CD14-positive monocyte (primary cell): ENCODE measurements around the gene EDIL3. TPM values are rescaled to one million over a fixed set of nuclear protein-coding genes. Genes with fewer than 3 reads are reported as not detected.

Experiments used
- DNase-seq, 3 donors: peaks; one replicate each; pipeline ENCODE4 v3.0.0-alpha.2; 2011 to 2022
- H2AFZ ChIP-seq: 2 replicates; pipeline ENCODE4 v1.6.0; 2012; ENCODE audit warnings: mild to moderate bottlenecking, low read depth, low read length, inconsistent platforms; ENCODE audit not compliant: insufficient read depth, poor library complexity, severe bottlenecking
- H3K27ac ChIP-seq, 2 donors: 1 replicate in 1 of 2; 2 replicates in 1 of 2; pipeline ENCODE4 v1.5.1; 2012 to 2013; ENCODE audit warnings: low read length in 2 of 2, control low read depth in 1 of 2, inconsistent platforms in 1 of 2, low read depth in 1 of 2, mild to moderate bottlenecking in 1 of 2
- H3K27me3 ChIP-seq, 2 donors: one replicate each; pipeline versions ENCODE4 v1.6.0 to v1.6.1; 2011 to 2013; ENCODE audit warnings: low read length in 2 of 2; ENCODE audit not compliant: control insufficient read depth in 2 of 2, insufficient read depth in 2 of 2
- H3K36me3 ChIP-seq, 2 donors: replicated peaks in 1 of 2; 1 replicate in 1 of 2; 2 replicates in 1 of 2; pipeline versions ENCODE4 v1.5.1 to v1.6.1; 2012 to 2013; ENCODE audit warnings: low read length in 2 of 2, control low read depth in 1 of 2, inconsistent platforms in 1 of 2, mild to moderate bottlenecking in 1 of 2; ENCODE audit not compliant: insufficient read depth in 2 of 2, control insufficient read depth in 1 of 2
- H3K4me1 ChIP-seq, 2 donors: 1 replicate in 1 of 2; 2 replicates in 1 of 2; pipeline versions ENCODE4 v1.5.1 to v1.6.1; 2012 to 2013; ENCODE audit warnings: low read length in 2 of 2, control low read depth in 1 of 2, inconsistent platforms in 1 of 2, mild to moderate bottlenecking in 1 of 2, moderate library complexity in 1 of 2; ENCODE audit not compliant: insufficient read depth in 2 of 2, control insufficient read depth in 1 of 2
- H3K4me2 ChIP-seq: replicated peaks from 2 replicates; pipeline ENCODE3; 2012; ENCODE audit warnings: low read length, moderate library complexity, mild to moderate bottlenecking; ENCODE audit not compliant: poor library complexity, severe bottlenecking; ENCODE audit errors: extremely low read depth
- H3K4me3 ChIP-seq, 3 experiments: fragments of 200-600 bp in 1 of 3; sonication (generic) in 1 of 3; replicated peaks in 1 of 3; 1 replicate in 2 of 3; 2 replicates in 1 of 3; pipeline ENCODE4 v1.5.1; 2011 to 2013; ENCODE audit warnings: low read length in 3 of 3, mild to moderate bottlenecking in 3 of 3, control low read depth in 2 of 3, low read depth in 2 of 3, inconsistent platforms in 1 of 3, moderate library complexity in 1 of 3
- H3K79me2 ChIP-seq: 2 replicates; pipeline ENCODE4 v1.6.0; 2012; ENCODE audit warnings: mild to moderate bottlenecking, control low read depth, inconsistent platforms, low read length, moderate library complexity; ENCODE audit not compliant: insufficient read depth
- H3K9ac ChIP-seq: 2 replicates; pipeline ENCODE4 v1.6.0; 2017; ENCODE audit warnings: low read length, mild to moderate bottlenecking; ENCODE audit not compliant: insufficient read depth, poor library complexity, severe bottlenecking
- H3K9me3 ChIP-seq, 2 donors: replicated peaks in 1 of 2; 1 replicate in 1 of 2; 2 replicates in 1 of 2; pipeline versions ENCODE4 v1.5.1 to v1.6.1; 2012 to 2013; ENCODE audit warnings: low read length in 2 of 2, control low read depth in 1 of 2; ENCODE audit not compliant: control insufficient read depth in 1 of 2, insufficient read depth in 1 of 2
- H4K20me1 ChIP-seq: 2 replicates; pipeline ENCODE4 v1.6.0; 2012; ENCODE audit warnings: mild to moderate bottlenecking, low read length, control low read depth, moderate library complexity; ENCODE audit not compliant: insufficient read depth
- H3K27ac Mint-ChIP-seq, 7 donors: one replicate each; pipeline ENCODE4 v1.8.0; 2020; ENCODE audit warnings: mild to moderate bottlenecking in 7 of 7, mixed read lengths in 7 of 7, moderate library complexity in 6 of 7, inconsistent platforms in 2 of 7
- H3K27me3 Mint-ChIP-seq, 3 donors: one replicate each; pipeline ENCODE4 v1.8.0; 2021 to 2022; ENCODE audit warnings: low read depth in 3 of 3, mild to moderate bottlenecking in 3 of 3, mixed read lengths in 3 of 3, moderate library complexity in 3 of 3, inconsistent platforms in 1 of 3
- H3K36me3 Mint-ChIP-seq, 2 donors: one replicate each; pipeline ENCODE4 v1.8.0; 2020; ENCODE audit warnings: mixed read lengths in 2 of 2, inconsistent platforms in 1 of 2, mild to moderate bottlenecking in 1 of 2
- H3K4me1 Mint-ChIP-seq: one replicate; pipeline ENCODE4 v1.8.0; 2020; ENCODE audit warnings: mild to moderate bottlenecking, mixed read lengths
- H3K4me3 Mint-ChIP-seq, 2 donors: one replicate each; pipeline ENCODE4 v1.8.0; 2020; ENCODE audit warnings: mild to moderate bottlenecking in 2 of 2, mixed read lengths in 2 of 2, moderate library complexity in 1 of 2
- H3K9me3 Mint-ChIP-seq, 7 donors: one replicate each; pipeline ENCODE4 v1.8.0; 2020 to 2022; ENCODE audit warnings: mixed read lengths in 7 of 7, mild to moderate bottlenecking in 6 of 7, moderate library complexity in 6 of 7, inconsistent platforms in 2 of 7
- WGBS: methylation state at CpG from one replicate; pipeline ENCODE4 v1.1.5; 2013; ENCODE audit warnings: missing lambda C conversion rate; ENCODE audit not compliant: insufficient coverage; 5-methylcytosine and 5-hydroxymethylcytosine counted together
- intact Hi-C, 2 donors: fragments of 100-400 bp; cut with micrococcal nuclease; formaldehyde crosslinking; loops; one replicate each; pipeline versions ENCODE4 v1.15.0 to v1.15.1; 2023
- polyA plus RNA-seq, 3 donors: library from polyadenylated mRNA; depleted of rRNA in 1 of 3; unstranded in 2 of 3; stranded (reverse) in 1 of 3; fragments of 300-500 nt in 2 of 3; fragments of >200 nt in 1 of 3; fragmentation: Illumina TruSeq in 2 of 3; gene quantifications; 1 replicate in 2 of 3; 2 replicates in 1 of 3; pipeline ENCODE4 v1.2.3, GENCODE V29; 2012 to 2021
- TF ChIP-seq, protein P1 (sequence below): fragments of 200-600 bp; IDR thresholded peaks from one replicate; pipeline ENCODE4 v1.8.0; 2022; ENCODE audit warnings: antibody characterized with exemption, mild to moderate bottlenecking

The EDIL3 gene
- polyA plus RNA-seq, 3 donors: 0.09 TPM; not detected in 2

DNA sequence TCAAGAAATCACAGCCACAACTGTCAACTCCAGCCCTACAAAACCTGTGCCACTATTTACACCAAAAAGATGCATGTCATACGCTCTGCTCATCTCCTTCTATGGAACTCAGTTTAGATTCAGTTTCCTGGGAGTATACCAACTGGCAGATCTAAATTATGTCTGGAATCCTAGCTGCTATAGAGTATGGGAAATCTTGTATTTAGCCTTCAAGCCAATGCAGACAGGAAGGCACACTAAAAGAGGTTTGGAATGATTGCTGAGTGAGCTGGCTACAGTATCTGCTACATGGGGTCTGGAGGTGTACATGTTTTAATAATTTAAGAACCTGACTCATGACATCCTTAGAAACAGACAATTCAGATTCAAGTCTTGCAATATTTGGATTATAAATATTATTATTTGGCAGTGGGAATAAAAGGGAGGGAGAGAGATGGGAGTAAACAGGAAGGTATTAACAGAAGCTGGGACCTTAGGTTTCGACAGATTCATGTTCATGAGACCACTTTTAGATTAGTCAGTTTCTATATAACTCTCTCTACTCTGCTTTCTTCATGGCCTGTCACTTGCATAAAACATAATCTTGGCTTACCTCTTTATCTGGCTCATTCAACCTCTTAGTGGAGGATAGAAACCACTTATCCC, 485.2 kb downstream of the EDIL3 start:
- no peak overlapping the region for H3K27ac Mint-ChIP-seq
- no peaks in the 10 kb centered on the region for H3K79me2 ChIP-seq
- H3K4me1 Mint-ChIP-seq: no peaks in the 10 kb centered on the region
- H3K4me3 ChIP-seq: no peak overlapping the region
- H3K36me3 ChIP-seq: no peaks in the 10 kb centered on the region
- H3K4me2 ChIP-seq: no peak overlapping the region
- no peak overlapping the region for H3K4me3 Mint-ChIP-seq
- no peak overlapping the region for H2AFZ ChIP-seq
- intact Hi-C loops: no loop called here
- no CpG with 5 or more reads among the region's 2 CpGs for WGBS
- H3K36me3 Mint-ChIP-seq: no peaks in the 10 kb centered on the region
- H3K9me3 ChIP-seq: no peaks in the 10 kb centered on the region
- peaks cover 0 to 3% (median 0%) of the 10 kb centered on the region in 7 donors for H3K9me3 Mint-ChIP-seq
- no peaks in the 10 kb centered on the region for H3K27me3 ChIP-seq
- no peaks in the 10 kb centered on the region for H3K4me1 ChIP-seq
- no peaks in the 10 kb centered on the region for H4K20me1 ChIP-seq
- no peaks in the 10 kb centered on the region for H3K27me3 Mint-ChIP-seq
- no peak overlapping the region for H3K27ac ChIP-seq
- TF ChIP-seq, protein P1, sequence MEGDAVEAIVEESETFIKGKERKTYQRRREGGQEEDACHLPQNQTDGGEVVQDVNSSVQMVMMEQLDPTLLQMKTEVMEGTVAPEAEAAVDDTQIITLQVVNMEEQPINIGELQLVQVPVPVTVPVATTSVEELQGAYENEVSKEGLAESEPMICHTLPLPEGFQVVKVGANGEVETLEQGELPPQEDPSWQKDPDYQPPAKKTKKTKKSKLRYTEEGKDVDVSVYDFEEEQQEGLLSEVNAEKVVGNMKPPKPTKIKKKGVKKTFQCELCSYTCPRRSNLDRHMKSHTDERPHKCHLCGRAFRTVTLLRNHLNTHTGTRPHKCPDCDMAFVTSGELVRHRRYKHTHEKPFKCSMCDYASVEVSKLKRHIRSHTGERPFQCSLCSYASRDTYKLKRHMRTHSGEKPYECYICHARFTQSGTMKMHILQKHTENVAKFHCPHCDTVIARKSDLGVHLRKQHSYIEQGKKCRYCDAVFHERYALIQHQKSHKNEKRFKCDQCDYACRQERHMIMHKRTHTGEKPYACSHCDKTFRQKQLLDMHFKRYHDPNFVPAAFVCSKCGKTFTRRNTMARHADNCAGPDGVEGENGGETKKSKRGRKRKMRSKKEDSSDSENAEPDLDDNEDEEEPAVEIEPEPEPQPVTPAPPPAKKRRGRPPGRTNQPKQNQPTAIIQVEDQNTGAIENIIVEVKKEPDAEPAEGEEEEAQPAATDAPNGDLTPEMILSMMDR: no peak
- DNase-seq: no peak
- H3K9ac ChIP-seq: no peak overlapping the region

DNA sequence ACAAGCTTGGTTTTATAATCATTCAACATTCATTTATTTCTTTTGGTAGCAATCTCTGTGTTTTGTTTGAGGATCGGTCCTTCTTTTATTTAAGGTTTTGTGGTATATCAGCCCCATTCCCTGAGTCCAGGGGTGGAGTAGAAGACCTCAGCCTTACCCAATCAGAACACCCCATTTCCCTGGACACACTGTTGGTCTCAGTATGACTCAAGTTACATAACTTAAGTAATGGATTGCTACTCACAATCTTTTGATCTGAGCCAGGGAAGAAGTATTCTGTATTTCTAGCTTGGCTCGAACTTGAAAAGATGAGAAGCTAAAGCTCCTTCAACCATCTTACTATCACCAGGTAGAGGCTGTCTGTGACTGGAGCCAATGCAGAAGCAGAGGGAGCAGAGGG, 488.8 kb downstream of the EDIL3 start:
- no peak overlapping the region for H3K4me2 ChIP-seq
- H3K4me3 Mint-ChIP-seq: no peak overlapping the region
- H3K9ac ChIP-seq: no peak overlapping the region
- H3K27me3 ChIP-seq: no peaks in the 10 kb centered on the region
- TF ChIP-seq, protein P1: no peak
- no peaks in the 10 kb centered on the region for H3K4me1 Mint-ChIP-seq
- H3K27me3 Mint-ChIP-seq: no peaks in the 10 kb centered on the region
- no peaks in the 10 kb centered on the region for H3K36me3 ChIP-seq
- H3K9me3 ChIP-seq: no peaks in the 10 kb centered on the region
- no peak overlapping the region for H3K4me3 ChIP-seq
- DNase-seq: no peak
- H3K4me1 ChIP-seq: no peaks in the 10 kb centered on the region
- no peaks in the 10 kb centered on the region for H3K79me2 ChIP-seq
- H2AFZ ChIP-seq: no peak overlapping the region
- intact Hi-C loops: no loop called here
- H3K27ac ChIP-seq: no peak overlapping the region
- peaks cover 0 to 3% (median 0%) of the 10 kb centered on the region in 7 donors for H3K9me3 Mint-ChIP-seq
- H3K36me3 Mint-ChIP-seq: no peaks in the 10 kb centered on the region
- H3K27ac Mint-ChIP-seq: peak overlapping the region in 1 of 7 donors; percentile 30
- WGBS: no CpG with 5 or more reads among the region's 2 CpGs
- H4K20me1 ChIP-seq: no peaks in the 10 kb centered on the region
